Hepatocyte (in vitro differentiated cells): ENCODE data around the gene EXOC3L4.

Experiments used
- EZH2 ChIP-seq: fragments of 200-600 bp; sonication (generic); IDR thresholded peaks from 2 replicates; pipeline ENCODE4 v1.6.1; 2016; ENCODE audit warnings: antibody characterized with exemption, mild to moderate bottlenecking, borderline replicate concordance
- EZH2phosphoT487 ChIP-seq: fragments of 200-600 bp; sonication (generic); IDR thresholded peaks from one replicate; pipeline ENCODE4 v1.6.1; 2018; ENCODE audit warnings: antibody characterized with exemption, mild to moderate bottlenecking, low read depth, moderate library complexity; ENCODE audit not compliant: unreplicated experiment, severe bottlenecking
- TF ChIP-seq, protein P1 (sequence below): fragments of 200-600 bp; sonication (generic); IDR thresholded peaks from 2 replicates; pipeline ENCODE4 v1.5.1; 2016; ENCODE audit warnings: antibody characterized with exemption, mild to moderate bottlenecking; ENCODE audit not compliant: poor library complexity

DNA sequence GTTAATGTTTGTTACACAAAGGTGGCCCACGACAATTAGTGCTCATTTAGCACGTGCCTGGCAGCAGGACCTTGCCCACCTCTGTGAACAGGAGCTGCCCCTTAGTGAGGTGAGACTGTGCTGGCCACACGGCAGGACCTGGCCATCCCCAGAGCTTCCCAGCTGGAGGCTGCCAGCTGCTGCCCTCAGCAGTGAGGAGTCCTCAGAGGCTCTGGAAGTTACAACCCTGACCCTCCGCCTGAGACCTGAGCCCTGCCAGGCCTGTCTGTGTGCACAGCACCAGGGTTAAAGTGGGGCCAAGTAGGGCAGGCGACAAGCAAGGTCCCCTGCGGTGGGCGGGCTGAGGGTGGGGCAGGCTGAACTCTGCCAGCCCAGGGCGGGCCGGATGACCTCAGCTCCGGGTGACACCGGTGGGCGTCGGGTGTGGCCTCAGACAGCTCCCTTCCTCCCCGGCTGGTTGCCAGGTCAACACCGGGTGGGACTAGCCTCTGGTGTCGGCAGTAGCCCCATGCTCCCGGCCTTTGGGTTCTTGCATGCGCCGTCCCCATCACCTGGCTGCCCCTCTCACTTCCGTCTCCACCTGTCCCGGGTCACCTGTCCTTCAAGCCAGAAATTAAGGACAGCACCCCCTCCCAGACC lies 19.7 kb upstream of the EXOC3L4 start:
- no peak for TF ChIP-seq EZH2phosphoT487
- TF ChIP-seq, protein P1, sequence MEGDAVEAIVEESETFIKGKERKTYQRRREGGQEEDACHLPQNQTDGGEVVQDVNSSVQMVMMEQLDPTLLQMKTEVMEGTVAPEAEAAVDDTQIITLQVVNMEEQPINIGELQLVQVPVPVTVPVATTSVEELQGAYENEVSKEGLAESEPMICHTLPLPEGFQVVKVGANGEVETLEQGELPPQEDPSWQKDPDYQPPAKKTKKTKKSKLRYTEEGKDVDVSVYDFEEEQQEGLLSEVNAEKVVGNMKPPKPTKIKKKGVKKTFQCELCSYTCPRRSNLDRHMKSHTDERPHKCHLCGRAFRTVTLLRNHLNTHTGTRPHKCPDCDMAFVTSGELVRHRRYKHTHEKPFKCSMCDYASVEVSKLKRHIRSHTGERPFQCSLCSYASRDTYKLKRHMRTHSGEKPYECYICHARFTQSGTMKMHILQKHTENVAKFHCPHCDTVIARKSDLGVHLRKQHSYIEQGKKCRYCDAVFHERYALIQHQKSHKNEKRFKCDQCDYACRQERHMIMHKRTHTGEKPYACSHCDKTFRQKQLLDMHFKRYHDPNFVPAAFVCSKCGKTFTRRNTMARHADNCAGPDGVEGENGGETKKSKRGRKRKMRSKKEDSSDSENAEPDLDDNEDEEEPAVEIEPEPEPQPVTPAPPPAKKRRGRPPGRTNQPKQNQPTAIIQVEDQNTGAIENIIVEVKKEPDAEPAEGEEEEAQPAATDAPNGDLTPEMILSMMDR: no peak
- no peak for TF ChIP-seq EZH2
